Sigmoid colon (tissue), 3 donors: ENCODE measurements around the gene ADCK1.
"Not testable (repeated sequence)": the region's sequence is repeated elsewhere in the genome, so short reads cannot be mapped to it uniquely, and the experiment has no call there.

ENCODE experiments used
- CTCF ChIP-seq, 4 experiments: fragments of 450-650 bp in 3 of 4; fragments of 200-600 bp in 1 of 4; IDR thresholded peaks; one replicate each; pipeline ENCODE4 v1.5.1; 2016 to 2019; ENCODE audit warnings: antibody characterized with exemption in 4 of 4, mild to moderate bottlenecking in 3 of 4, moderate library complexity in 2 of 4
- POLR2A ChIP-seq, 2 donors: fragments of 450-650 bp; IDR thresholded peaks; one replicate each; pipeline ENCODE4 v1.6.1; 2016; ENCODE audit warnings: antibody characterized with exemption in 2 of 2, mild to moderate bottlenecking in 2 of 2, moderate library complexity in 2 of 2

GRCh38 chr14:77812682-77813081 lies 12.8 kb downstream of the ADCK1 start:
- TF ChIP-seq POLR2A, CTCF (IDR thresholded peaks at IDR 0.05): not testable (repeated sequence)
